Measurements from ENCODE around the gene TRIP13. TPM values are rescaled to one million over a fixed set of nuclear protein-coding genes. Genes with fewer than 3 reads are reported as not detected.

Gene TRIP13
- total RNA-seq, 1 donor, result 4.0 TPM

DNA sequence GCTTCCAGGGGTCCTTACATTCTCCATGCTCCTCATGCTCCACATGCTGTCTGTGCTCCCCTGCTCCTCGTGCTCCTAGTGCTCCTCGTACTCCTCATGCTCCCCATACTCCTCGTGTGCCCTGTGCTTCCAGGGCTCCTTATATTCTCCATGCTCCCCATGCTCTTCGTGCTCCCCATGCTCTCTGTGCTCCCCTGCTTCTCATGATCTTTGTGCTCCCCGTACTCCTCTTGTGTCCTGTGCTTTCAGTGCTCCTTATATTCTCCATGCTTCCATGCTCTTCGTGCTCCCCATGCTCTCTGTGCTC, 51.9 kb downstream of the TRIP13 start:
- H3K27ac ChIP-seq (ENCODE audit: low read depth, low read length), result no peak overlapping the region
- H3K4me2 ChIP-seq (ENCODE audit: insufficient read depth, low read length), result no peak overlapping the region
- TF ChIP-seq, protein P1, sequence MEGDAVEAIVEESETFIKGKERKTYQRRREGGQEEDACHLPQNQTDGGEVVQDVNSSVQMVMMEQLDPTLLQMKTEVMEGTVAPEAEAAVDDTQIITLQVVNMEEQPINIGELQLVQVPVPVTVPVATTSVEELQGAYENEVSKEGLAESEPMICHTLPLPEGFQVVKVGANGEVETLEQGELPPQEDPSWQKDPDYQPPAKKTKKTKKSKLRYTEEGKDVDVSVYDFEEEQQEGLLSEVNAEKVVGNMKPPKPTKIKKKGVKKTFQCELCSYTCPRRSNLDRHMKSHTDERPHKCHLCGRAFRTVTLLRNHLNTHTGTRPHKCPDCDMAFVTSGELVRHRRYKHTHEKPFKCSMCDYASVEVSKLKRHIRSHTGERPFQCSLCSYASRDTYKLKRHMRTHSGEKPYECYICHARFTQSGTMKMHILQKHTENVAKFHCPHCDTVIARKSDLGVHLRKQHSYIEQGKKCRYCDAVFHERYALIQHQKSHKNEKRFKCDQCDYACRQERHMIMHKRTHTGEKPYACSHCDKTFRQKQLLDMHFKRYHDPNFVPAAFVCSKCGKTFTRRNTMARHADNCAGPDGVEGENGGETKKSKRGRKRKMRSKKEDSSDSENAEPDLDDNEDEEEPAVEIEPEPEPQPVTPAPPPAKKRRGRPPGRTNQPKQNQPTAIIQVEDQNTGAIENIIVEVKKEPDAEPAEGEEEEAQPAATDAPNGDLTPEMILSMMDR (IDR thresholded peaks at IDR 0.05; ENCODE audit: extremely low read depth, low read depth, low read length), result no peak
- no peak for DNase-seq (ENCODE audit: insufficient read length, low spot score, missing footprints)
- no peaks in the 10 kb centered on the region for H3K79me2 ChIP-seq (ENCODE audit: insufficient read depth, low read length)
- no peak overlapping the region for H2AFZ ChIP-seq (ENCODE audit: low read length)
- no peak overlapping the region for H3K4me3 ChIP-seq (ENCODE audit: insufficient read depth, low read length)
- H3K4me1 ChIP-seq (ENCODE audit: insufficient read depth, low read length), result no peaks in the 10 kb centered on the region
- H3K9me3 ChIP-seq (ENCODE audit: low read depth, low read length), result no peaks in the 10 kb centered on the region
- H3K27me3 ChIP-seq (ENCODE audit: insufficient read depth, low read length), result peaks cover 55% of the 10 kb centered on the region
- no peaks in the 10 kb centered on the region for H3K36me3 ChIP-seq (ENCODE audit: insufficient read depth, low read length)
- no peaks in the 10 kb centered on the region for H4K20me1 ChIP-seq (ENCODE audit: insufficient read depth, low read length)

DNA sequence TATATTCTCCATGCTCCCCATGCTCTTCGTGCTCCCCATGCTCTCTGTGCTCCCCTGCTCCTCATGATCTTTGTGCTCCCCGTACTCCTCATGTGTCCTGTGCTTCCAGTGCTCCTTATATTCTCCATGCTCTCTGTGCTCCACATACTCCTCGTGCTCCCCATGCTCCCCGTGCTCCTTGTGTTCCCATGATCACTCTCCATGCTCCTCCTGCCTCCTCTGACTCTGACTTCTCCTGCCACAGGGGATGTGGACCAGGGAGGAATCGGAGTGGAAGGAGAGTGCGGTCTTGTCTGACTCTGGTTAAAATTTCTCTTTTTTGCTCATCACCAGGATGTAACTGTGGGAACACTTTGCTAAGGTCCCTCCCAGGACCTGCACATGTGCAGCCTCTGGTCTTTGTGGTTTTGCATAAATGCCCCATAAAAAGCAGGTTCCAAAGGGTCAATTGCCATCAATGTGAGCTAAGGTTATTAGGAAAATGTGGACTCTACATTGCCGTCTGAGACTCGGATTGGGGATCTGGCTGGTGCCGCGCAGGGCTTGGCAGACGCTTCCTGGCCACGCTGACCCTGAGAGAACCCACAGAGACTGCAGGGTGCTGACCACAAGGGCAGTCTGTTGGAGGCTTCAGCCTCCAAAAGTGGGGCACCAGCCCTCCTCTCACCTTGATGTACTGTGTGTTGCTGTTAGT, 52.5 kb downstream of the TRIP13 start:
- TF ChIP-seq, protein P1 (IDR thresholded peaks at IDR 0.05; ENCODE audit: extremely low read depth, low read depth, low read length), result no peak
- no peak overlapping the region for H2AFZ ChIP-seq (ENCODE audit: low read length)
- no peak overlapping the region for H3K4me2 ChIP-seq (ENCODE audit: insufficient read depth, low read length)
- peaks cover 3% of the 10 kb centered on the region for H3K9me3 ChIP-seq (ENCODE audit: low read depth, low read length)
- peaks cover 58% of the 10 kb centered on the region for H3K27me3 ChIP-seq (ENCODE audit: insufficient read depth, low read length)
- no peaks in the 10 kb centered on the region for H3K4me1 ChIP-seq (ENCODE audit: insufficient read depth, low read length)
- H4K20me1 ChIP-seq (ENCODE audit: insufficient read depth, low read length), result no peaks in the 10 kb centered on the region
- no peaks in the 10 kb centered on the region for H3K36me3 ChIP-seq (ENCODE audit: insufficient read depth, low read length)
- no peaks in the 10 kb centered on the region for H3K79me2 ChIP-seq (ENCODE audit: insufficient read depth, low read length)
- DNase-seq (ENCODE audit: insufficient read length, low spot score, missing footprints), result no peak
- no peak overlapping the region for H3K27ac ChIP-seq (ENCODE audit: low read depth, low read length)
- H3K4me3 ChIP-seq (ENCODE audit: insufficient read depth, low read length), result no peak overlapping the region

DNA sequence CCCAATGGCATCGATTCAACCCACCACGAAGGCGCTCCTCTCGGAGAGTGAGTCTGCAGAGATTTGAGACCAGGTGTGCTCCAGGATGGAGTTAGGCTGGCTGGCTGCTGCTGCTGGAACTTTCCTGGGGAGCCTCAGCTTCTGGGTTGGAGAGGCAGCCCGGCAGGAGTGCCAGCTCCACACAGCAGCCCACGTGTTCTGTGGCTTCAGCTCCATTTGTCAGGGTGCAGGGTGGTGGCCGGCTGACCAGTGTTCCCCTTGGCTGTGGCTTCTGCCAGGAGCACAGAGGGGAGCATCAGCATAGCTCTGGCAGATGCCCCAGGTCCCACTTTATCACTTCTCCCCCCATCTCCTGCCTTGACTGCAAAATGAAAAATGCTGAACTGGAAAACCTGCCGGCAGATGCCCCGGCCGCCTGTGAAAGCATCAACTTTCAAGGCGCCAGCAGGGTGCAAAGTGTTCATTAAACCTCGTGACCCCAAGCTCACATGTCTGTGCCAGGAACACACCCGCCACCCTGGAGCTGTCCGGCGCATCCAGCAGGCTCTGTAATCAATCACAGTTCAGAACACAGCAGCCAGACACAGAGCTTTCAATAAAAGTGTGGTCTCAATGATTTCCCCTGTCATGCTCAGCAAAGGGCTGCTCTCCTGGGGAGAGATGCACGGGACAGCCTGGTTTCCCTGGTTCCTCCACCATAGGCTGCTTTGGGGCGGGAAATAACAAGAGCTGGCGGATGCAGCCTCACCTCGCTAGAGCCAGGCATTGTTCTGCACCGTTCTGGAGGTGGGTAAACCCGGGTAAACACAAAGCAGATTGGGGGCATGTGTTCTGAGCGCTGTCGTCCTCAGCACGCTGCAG, 53.2 kb downstream of the TRIP13 start:
- Histone ChIP-seq H4K20me1 (ENCODE audit: insufficient read depth, low read length) (no peaks in the 10 kb centered on the region), H3K4me1 (ENCODE audit: insufficient read depth, low read length) (no peaks in the 10 kb centered on the region), H3K79me2 (ENCODE audit: insufficient read depth, low read length) (no peaks in the 10 kb centered on the region), H3K36me3 (ENCODE audit: insufficient read depth, low read length) (no peaks in the 10 kb centered on the region), H3K27me3 (ENCODE audit: insufficient read depth, low read length) (peaks cover 66% of the 10 kb centered on the region), H3K4me3 (ENCODE audit: insufficient read depth, low read length) (no peak overlapping the region), H3K27ac (ENCODE audit: low read depth, low read length) (no peak overlapping the region), H2AFZ (ENCODE audit: low read length) (no peak overlapping the region), H3K9me3 (ENCODE audit: low read depth, low read length) (peaks cover 5% of the 10 kb centered on the region), H3K4me2 (ENCODE audit: insufficient read depth, low read length) (no peak overlapping the region)
- DNase-seq (ENCODE audit: insufficient read length, low spot score, missing footprints), result no peak
- TF ChIP-seq, protein P1 (IDR thresholded peaks at IDR 0.05; ENCODE audit: extremely low read depth, low read depth, low read length), result no peak

All from osteoblast (primary cell).